Left lung (tissue), 10 donors: ENCODE results near the gene ATG16L1. TPM values are rescaled to one million over a fixed set of nuclear protein-coding genes. Genes with fewer than 3 reads are reported as not detected.
A peak's percentile ranks its signal among the peaks of the same experiment; 100 is the strongest.

Experiments used
- ATAC-seq: fragments of 200-7000 bp; cut with Tn5 transposase; one replicate; pipeline ENCODE4 v1.9.1; 2020; ENCODE audit warnings: moderate library complexity
- DNase-seq, 4 donors: peaks; one replicate each; pipeline ENCODE4 v3.0.0-alpha.2; 2013 to 2020
- H3K27ac ChIP-seq, 2 donors: fragments of 200-600 bp; sonication (generic) in 1 of 2; one replicate each; pipeline versions ENCODE4 v1.5.0 to v1.8.0; 2020 to 2021
- H3K27me3 ChIP-seq, 2 donors: fragments of 200-600 bp; sonication (generic) in 1 of 2; one replicate each; pipeline versions ENCODE4 v1.5.0 to v1.8.0; 2020 to 2021
- H3K36me3 ChIP-seq, 2 donors: fragments of 200-600 bp; sonication (generic) in 1 of 2; one replicate each; pipeline versions ENCODE4 v1.5.0 to v1.8.0; 2020 to 2021
- H3K4me1 ChIP-seq, 2 donors: fragments of 200-600 bp; one replicate each; pipeline ENCODE4 v1.8.0; 2021
- H3K4me3 ChIP-seq, 2 donors: fragments of 200-600 bp; sonication (generic) in 1 of 2; one replicate each; pipeline versions ENCODE4 v1.5.0 to v1.8.0; 2020 to 2021; ENCODE audit warnings: mild to moderate bottlenecking in 1 of 2
- H3K9me3 ChIP-seq, 2 donors: fragments of 200-600 bp; sonication (generic) in 1 of 2; one replicate each; pipeline versions ENCODE4 v1.5.0 to v1.8.0; 2020 to 2021
- CTCF ChIP-seq, 2 donors: fragments of 200-600 bp; sonication (generic) in 1 of 2; IDR thresholded peaks; one replicate each; pipeline versions ENCODE4 v1.5.0 to v1.8.0; 2021; ENCODE audit warnings: antibody characterized with exemption in 2 of 2
- intact Hi-C, 2 donors: fragments of 100-400 bp; cut with DNase I; formaldehyde crosslinking; loops; one replicate each; pipeline versions ENCODE4 v1.11.2 to v1.14.2; 2022
- polyA plus RNA-seq, 6 donors: library from polyadenylated mRNA; unstranded; fragments of 120-200 nt; gene quantifications; one replicate each; pipeline ENCODE4 v1.2.1, GENCODE V29; 2013; ENCODE audit not compliant: insufficient read length in 6 of 6
- total RNA-seq, 2 donors: library from RNA; stranded (reverse); fragmentation: NEBNext Ultra II Directional; extraction: Animal tissue kit (Norgen Biotek cat#: 25700); gene quantifications; one replicate each; pipeline ENCODE4 v1.2.1, GENCODE V29; 2021
- donor health status: DM: no; HTN: yes; CAD: no.
- donor health status: DM: no; HTN: no; CAD: no.

Gene ATG16L1
- total and polyA plus RNA-seq, 8 donors = 21.1 to 29.4 (median 23.7) TPM

DNA sequence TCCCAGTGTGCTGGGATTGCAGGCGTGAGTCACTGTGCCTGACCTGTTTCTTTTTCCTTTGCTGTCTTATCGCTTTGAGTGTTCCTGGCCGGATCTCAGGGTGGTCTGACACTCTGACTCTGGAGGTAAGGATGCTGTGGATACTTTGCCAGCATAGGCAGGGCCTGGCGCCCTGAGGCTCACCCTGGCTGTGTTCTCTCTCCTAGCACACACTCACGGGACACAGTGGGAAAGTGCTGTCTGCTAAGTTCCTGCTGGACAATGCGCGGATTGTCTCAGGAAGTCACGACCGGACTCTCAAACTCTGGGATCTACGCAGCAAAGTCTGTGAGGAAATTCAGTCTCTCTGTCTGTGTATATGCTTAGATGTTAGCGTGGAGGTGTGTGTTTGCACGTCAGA, 38.2 kb downstream of the ATG16L1 start:
- H3K27ac ChIP-seq = peak overlapping the region in 1 of 2 donors; percentile 37
- DNase-seq (no peak), ATAC-seq (peak; percentile 9)
- H3K4me1 ChIP-seq = peaks cover 6% of the 10 kb centered on the region in 2 donors
- H3K4me3 ChIP-seq = no peak overlapping the region
- H3K36me3 ChIP-seq = peaks cover 0 to 97% of the 10 kb centered on the region in 2 donors
- H3K27me3 ChIP-seq = no peaks in the 10 kb centered on the region
- intact Hi-C loops = no loop called here
- H3K9me3 ChIP-seq = no peaks in the 10 kb centered on the region
- no peak for TF ChIP-seq CTCF (IDR thresholded peaks at IDR 0.05)

DNA sequence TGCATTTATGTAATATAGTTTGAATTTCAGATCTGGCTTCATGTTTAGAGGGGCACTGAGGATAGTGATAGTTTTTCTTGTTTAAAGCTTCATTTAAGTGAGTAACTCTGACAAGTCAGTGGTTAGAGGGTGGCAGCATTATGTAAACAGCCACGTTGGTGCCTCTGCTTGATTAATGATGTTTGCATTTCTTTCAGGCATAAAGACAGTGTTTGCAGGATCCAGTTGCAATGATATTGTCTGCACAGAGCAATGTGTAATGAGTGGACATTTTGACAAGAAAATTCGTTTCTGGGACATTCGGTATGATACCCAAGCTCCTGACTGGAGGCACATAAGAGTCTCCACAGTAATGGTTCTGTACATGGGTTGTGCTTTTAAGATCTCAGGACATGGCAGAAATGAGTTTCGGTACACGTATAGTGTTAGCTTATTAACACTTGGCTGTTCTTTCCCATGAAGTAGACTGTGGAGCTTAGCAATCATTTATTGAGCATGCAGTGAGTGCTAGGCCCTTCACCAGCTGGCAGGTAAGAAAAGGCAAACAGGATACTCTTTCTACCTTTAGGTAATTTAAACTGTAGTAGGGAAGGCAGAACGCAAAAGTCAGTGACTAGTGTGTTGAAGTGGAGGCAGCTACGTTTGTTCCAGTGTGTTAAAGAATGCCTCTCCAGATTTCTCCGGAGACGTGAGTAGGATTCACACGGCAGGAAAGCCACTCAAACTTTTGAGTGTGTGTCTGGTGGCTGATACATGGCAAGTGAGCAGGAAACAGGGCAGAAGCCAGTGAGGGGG, 38.8 kb downstream of the ATG16L1 start:
- H3K27me3 ChIP-seq = no peaks in the 10 kb centered on the region
- DNase-seq = peak in 1 of 4 donors; percentile 44
- no peaks in the 10 kb centered on the region for H3K9me3 ChIP-seq
- peak overlapping the region in 1 of 2 donors; percentile 59 for H3K27ac ChIP-seq
- intact Hi-C loops = no loop called here
- TF ChIP-seq CTCF (IDR thresholded peaks at IDR 0.05) = no peak
- peaks cover 6% of the 10 kb centered on the region in 2 donors for H3K4me1 ChIP-seq
- H3K36me3 ChIP-seq = peaks cover 0 to 97% of the 10 kb centered on the region in 2 donors
- H3K4me3 ChIP-seq = no peak overlapping the region
- ATAC-seq = peak; percentile 88

- DNase-seq (no peak), ATAC-seq (no peak)
These were observed 44.4 kb downstream of the ATG16L1 start for GRCh38 chr2:233295891-233296290.

DNA sequence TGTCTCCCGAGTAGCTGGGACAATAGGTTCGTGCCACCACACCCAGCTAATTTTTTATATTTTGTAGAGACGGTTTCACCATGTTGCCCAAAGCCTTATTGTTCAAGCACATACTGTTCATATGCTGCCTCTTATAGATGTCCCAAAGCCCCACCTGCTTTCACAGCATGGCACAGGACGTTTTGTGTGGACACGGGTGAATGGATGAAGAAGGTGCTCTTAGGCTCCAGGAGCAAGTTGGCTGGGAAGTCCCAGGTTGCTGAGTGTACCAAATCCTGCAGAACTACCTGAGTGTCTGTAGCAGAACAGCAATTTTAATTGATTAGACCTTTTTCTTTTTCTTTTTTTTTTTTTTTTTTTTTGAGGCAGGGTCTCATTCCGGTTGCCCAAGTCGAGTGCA, 45.6 kb downstream of the ATG16L1 start:
- H3K27ac ChIP-seq = no peak overlapping the region
- no peaks in the 10 kb centered on the region for H3K27me3 ChIP-seq
- H3K4me1 ChIP-seq = no peaks in the 10 kb centered on the region
- intact Hi-C loops = no loop called here
- H3K4me3 ChIP-seq = no peak overlapping the region
- no peak for DNase-seq
- TF ChIP-seq CTCF (IDR thresholded peaks at IDR 0.05) = no peak
- H3K36me3 ChIP-seq = peaks cover 0 to 47% of the 10 kb centered on the region in 2 donors
- H3K9me3 ChIP-seq = no peaks in the 10 kb centered on the region
- ATAC-seq = no peak

More at GRCh38 chr2:233295891-233296290, 44.4 kb downstream of the ATG16L1 start:
- no peaks in the 10 kb centered on the region for H3K9me3 ChIP-seq
- intact Hi-C loops = no loop called here
- no peak overlapping the region for H3K4me3 ChIP-seq
- no peaks in the 10 kb centered on the region for H3K4me1 ChIP-seq
- H3K27me3 ChIP-seq = no peaks in the 10 kb centered on the region
- H3K27ac ChIP-seq = no peak overlapping the region
- no peak for TF ChIP-seq CTCF (IDR thresholded peaks at IDR 0.05)
- H3K36me3 ChIP-seq = peaks cover 0 to 59% of the 10 kb centered on the region in 2 donors

- no peak overlapping the region for H3K4me3 ChIP-seq
- no peaks in the 10 kb centered on the region for H3K9me3 ChIP-seq
- no peak for TF ChIP-seq CTCF (IDR thresholded peaks at IDR 0.05)
- H3K27ac ChIP-seq = no peak overlapping the region
- peaks cover 0 to 14% of the 10 kb centered on the region in 2 donors for H3K36me3 ChIP-seq
- no peaks in the 10 kb centered on the region for H3K4me1 ChIP-seq
- ATAC-seq (no peak), DNase-seq (no peak)
- H3K27me3 ChIP-seq = no peaks in the 10 kb centered on the region
- intact Hi-C loops = no loop called here
These were observed 48.9 kb downstream of the ATG16L1 start for GRCh38 chr2:233300401-233300800.
